Naive B cell (primary cell): ENCODE results near the gene SERINC1. TPM values are rescaled to one million over a fixed set of nuclear protein-coding genes. Genes with fewer than 3 reads are reported as not detected.
"Not testable (repeated sequence)": the region's sequence is repeated elsewhere in the genome, so short reads cannot be mapped to it uniquely, and the experiment has no call there.

Experiments
- ATAC-seq, 2 donors: fragments of 150-1000 bp; cut with Tn5 transposase; 2 replicates each; pipeline ENCODE4 v1.10.0; 2021; ENCODE audit warnings: low read depth in 2 of 2, mild to moderate bottlenecking in 2 of 2, moderate library complexity in 2 of 2
- DNase-seq: peaks from one replicate; pipeline ENCODE4 v3.0.0; 2022
- H3K27ac Mint-ChIP-seq, 6 donors: one replicate each; pipeline ENCODE4 v1.8.0; 2020 to 2022; ENCODE audit warnings: mild to moderate bottlenecking in 6 of 6, mixed read lengths in 6 of 6, moderate library complexity in 5 of 6, inconsistent platforms in 2 of 6
- H3K27me3 Mint-ChIP-seq, 3 donors: one replicate each; pipeline ENCODE4 v1.8.0; 2021 to 2022; ENCODE audit warnings: mixed read lengths in 3 of 3, mild to moderate bottlenecking in 1 of 3
- H3K36me3 Mint-ChIP-seq, 2 donors: one replicate each; pipeline ENCODE4 v1.8.0; 2020 to 2022; ENCODE audit warnings: mixed read lengths in 2 of 2, inconsistent platforms in 1 of 2, mild to moderate bottlenecking in 1 of 2
- H3K4me1 Mint-ChIP-seq, 3 donors: one replicate each; pipeline ENCODE4 v1.8.0; 2020 to 2022; ENCODE audit warnings: mixed read lengths in 3 of 3, inconsistent platforms in 1 of 3, mild to moderate bottlenecking in 1 of 3, moderate library complexity in 1 of 3
- H3K4me3 Mint-ChIP-seq, 8 donors: one replicate each; pipeline ENCODE4 v1.8.0; 2020 to 2022; ENCODE audit warnings: mild to moderate bottlenecking in 8 of 8, mixed read lengths in 8 of 8, moderate library complexity in 8 of 8, inconsistent platforms in 2 of 8
- H3K9me3 Mint-ChIP-seq, 7 donors: one replicate each; pipeline ENCODE4 v1.8.0; 2020 to 2022; ENCODE audit warnings: mixed read lengths in 7 of 7, mild to moderate bottlenecking in 5 of 7, inconsistent platforms in 2 of 7, moderate library complexity in 1 of 7
- polyA plus RNA-seq, 6 donors: library from polyadenylated mRNA; unstranded; fragments of 300-500 nt; fragmentation: Illumina TruSeq; gene quantifications; one replicate each; pipeline ENCODE4 v1.2.3, GENCODE V29; 2021; ENCODE audit warnings: low read depth in 6 of 6

SERINC1 gene
- polyA plus RNA-seq, 6 donors from 2014 or later: 78.5 to 121 (median 83.5) TPM

DNA sequence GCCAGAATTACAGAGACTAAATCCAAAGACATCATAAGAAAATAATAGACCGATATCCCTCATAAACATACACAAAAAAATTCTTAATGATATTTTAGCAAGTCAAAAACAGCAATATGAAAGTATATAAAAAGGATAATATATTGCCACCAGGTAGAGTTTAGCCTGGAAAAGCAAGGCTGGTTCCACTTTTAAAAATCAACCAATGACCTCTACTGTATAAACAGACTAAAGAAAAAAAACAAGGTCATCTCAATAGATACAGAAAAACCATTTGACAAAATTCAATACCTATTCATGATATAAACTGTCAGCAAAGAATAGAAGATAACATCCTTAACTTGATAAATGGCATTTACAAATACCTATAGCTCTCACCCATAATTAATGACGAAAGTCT is 9.7 kb downstream of the SERINC1 start:
- no peaks in the 10 kb centered on the region for H3K27me3 Mint-ChIP-seq
- peaks cover 7 to 19% of the 10 kb centered on the region in 2 donors for H3K36me3 Mint-ChIP-seq
- H3K4me1 Mint-ChIP-seq: peaks cover 71 to 75% (median 72%) of the 10 kb centered on the region in 3 donors
- no peak overlapping the region for H3K4me3 Mint-ChIP-seq
- no peaks in the 10 kb centered on the region for H3K9me3 Mint-ChIP-seq
- peak overlapping the region in 3 of 6 donors; percentile 25 to 82 (median 43) for H3K27ac Mint-ChIP-seq
- no peak for ATAC-seq
- no peak for DNase-seq

DNA sequence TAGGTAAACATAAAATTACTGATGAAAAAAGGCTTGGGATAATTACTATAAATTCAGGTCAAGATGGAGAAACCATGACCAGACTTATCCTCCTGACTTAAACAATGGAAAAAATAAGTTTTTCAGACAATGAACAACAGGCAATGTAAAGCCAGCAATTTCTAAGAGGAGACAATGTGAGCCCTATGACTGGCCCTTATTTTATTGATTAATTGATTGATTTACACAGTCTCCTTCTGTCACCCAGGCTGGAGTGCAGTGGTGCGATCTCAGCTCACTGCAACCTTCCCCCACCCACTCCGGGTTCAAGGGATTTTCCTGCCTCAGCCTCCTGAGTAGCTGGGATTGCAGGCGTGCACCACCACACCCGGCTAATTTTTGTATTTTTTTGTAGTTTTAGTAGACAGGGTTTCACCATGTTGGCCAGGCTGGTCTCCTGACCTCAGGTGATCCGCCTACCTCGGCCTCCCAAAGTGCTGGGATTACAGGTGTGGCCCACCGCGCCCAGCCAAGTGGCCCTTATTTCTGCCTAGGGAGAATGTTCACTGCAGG is 11.7 kb downstream of the SERINC1 start:
- not testable (repeated sequence) for H3K27me3 Mint-ChIP-seq, DNase-seq, ATAC-seq, H3K9me3 Mint-ChIP-seq
- Mint-ChIP-seq H3K4me1 (peaks cover 58 to 74% (median 64%) of the 10 kb centered on the region in 3 donors), H3K27ac (peak overlapping the region in 4 of 6 donors; percentile 26 to 79 (median 70)), H3K36me3 (peaks cover 12 to 21% of the 10 kb centered on the region in 2 donors), H3K4me3 (peak overlapping the region in 1 of 8 donors; percentile 19)

- peak overlapping the region in 3 of 8 donors; percentile 8 to 10 (median 8) for H3K4me3 Mint-ChIP-seq
- no peaks in the 10 kb centered on the region for H3K9me3 Mint-ChIP-seq
- ATAC-seq: peak in 1 of 2 donors; percentile 32
- peaks cover 53 to 71% (median 68%) of the 10 kb centered on the region in 3 donors for H3K4me1 Mint-ChIP-seq
- H3K27me3 Mint-ChIP-seq: no peaks in the 10 kb centered on the region
- no peak for DNase-seq
- peak overlapping the region in 3 of 6 donors; percentile 49 to 79 (median 78) for H3K27ac Mint-ChIP-seq
- peaks cover 19 to 28% of the 10 kb centered on the region in 2 donors for H3K36me3 Mint-ChIP-seq
These were observed 12.4 kb downstream of the SERINC1 start for GRCh38 chr6:122459240-122459639.

GRCh38 chr6:122458087-122458486 is 13.5 kb downstream of the SERINC1 start:
- Mint-ChIP-seq H3K4me1 (peaks cover 45 to 68% (median 64%) of the 10 kb centered on the region in 3 donors), H3K4me3 (no peak overlapping the region), H3K36me3 (peaks cover 29% of the 10 kb centered on the region in 2 donors), H3K27me3 (no peaks in the 10 kb centered on the region), H3K9me3 (no peaks in the 10 kb centered on the region), H3K27ac (peak overlapping the region in 3 of 6 donors; percentile 16 to 77 (median 40))
- no peak for ATAC-seq
- DNase-seq: no peak

- Mint-ChIP-seq H3K4me1 (peaks cover 19 to 41% (median 37%) of the 10 kb centered on the region in 3 donors), H3K36me3 (peaks cover 38% of the 10 kb centered on the region in 2 donors), H3K27ac (peak overlapping the region in 1 of 6 donors; percentile 33)
- not testable (repeated sequence) for H3K27me3 Mint-ChIP-seq, DNase-seq, H3K9me3 Mint-ChIP-seq, H3K4me3 Mint-ChIP-seq, ATAC-seq
These were observed 16.5 kb downstream of the SERINC1 start for GRCh38 chr6:122455116-122455515.

DNA sequence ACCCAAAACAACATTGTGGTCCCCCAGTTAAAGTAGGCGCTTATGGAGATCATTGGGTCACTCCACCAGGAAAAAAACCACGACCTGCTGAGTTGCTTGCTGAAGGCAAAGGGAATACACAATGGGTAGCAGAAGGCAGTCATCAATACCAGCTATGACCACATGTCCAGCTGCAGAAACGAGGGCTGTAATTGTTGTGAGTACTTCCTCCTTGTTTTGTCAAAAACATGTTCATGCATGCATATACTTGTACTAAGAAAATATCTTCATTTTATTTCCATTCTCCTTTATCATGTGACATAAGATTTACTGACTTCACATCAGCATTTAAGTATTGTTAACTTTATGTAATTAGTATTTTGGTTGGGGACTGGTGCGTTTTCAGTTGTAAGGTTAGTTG is 16.9 kb downstream of the SERINC1 start:
- Mint-ChIP-seq H3K4me1 (peaks cover 15 to 40% (median 34%) of the 10 kb centered on the region in 3 donors), H3K36me3 (peaks cover 38% of the 10 kb centered on the region in 2 donors), H3K27ac (peak overlapping the region in 1 of 6 donors; percentile 33), H3K4me3 (no peak overlapping the region), H3K9me3 (no peaks in the 10 kb centered on the region), H3K27me3 (no peaks in the 10 kb centered on the region)
- DNase-seq: no peak
- ATAC-seq: no peak

GRCh38 chr6:122452509-122452908 is 19.1 kb downstream of the SERINC1 start:
- H3K27ac Mint-ChIP-seq: no peak overlapping the region
- no peaks in the 10 kb centered on the region for H3K9me3 Mint-ChIP-seq
- H3K4me3 Mint-ChIP-seq: no peak overlapping the region
- H3K27me3 Mint-ChIP-seq: no peaks in the 10 kb centered on the region
- peaks cover 37 to 46% of the 10 kb centered on the region in 2 donors for H3K36me3 Mint-ChIP-seq
- ATAC-seq (no peak), DNase-seq (no peak)
- peaks cover 3 to 20% (median 13%) of the 10 kb centered on the region in 3 donors for H3K4me1 Mint-ChIP-seq

GRCh38 chr6:122449069-122449468 is 22.5 kb downstream of the SERINC1 start:
- ATAC-seq (no peak), DNase-seq (no peak)
- H3K36me3 Mint-ChIP-seq: peaks cover 17 to 32% of the 10 kb centered on the region in 2 donors
- H3K27ac Mint-ChIP-seq: no peak overlapping the region
- no peaks in the 10 kb centered on the region for H3K27me3 Mint-ChIP-seq
- peaks cover 0 to 4% (median 0%) of the 10 kb centered on the region in 3 donors for H3K4me1 Mint-ChIP-seq
- no peak overlapping the region for H3K4me3 Mint-ChIP-seq
- H3K9me3 Mint-ChIP-seq: no peaks in the 10 kb centered on the region

DNA sequence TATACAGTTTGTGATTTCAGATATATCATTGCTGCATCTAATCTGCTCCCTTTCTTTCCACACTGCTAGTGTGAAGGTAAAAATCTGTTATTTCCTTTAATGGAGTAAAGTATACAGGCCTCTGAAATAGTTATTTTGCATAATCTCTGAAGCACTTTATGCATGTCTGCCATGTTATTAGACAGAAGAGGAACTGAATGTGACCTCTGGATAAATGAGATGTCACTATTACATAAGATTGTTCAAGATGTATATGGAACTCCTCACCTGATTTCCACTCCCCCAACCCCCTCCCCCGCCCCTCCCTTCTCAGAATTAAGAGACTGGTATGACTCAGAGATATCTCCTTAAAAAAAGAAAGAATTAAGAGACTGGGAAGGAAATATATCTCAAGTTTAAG is 26.3 kb downstream of the SERINC1 start:
- DNase-seq (no peak), ATAC-seq (peak; percentile 54 to 65)
- Mint-ChIP-seq H3K4me3 (no peak overlapping the region), H3K27me3 (no peaks in the 10 kb centered on the region), H3K4me1 (peaks cover 0 to 3% (median 0%) of the 10 kb centered on the region in 3 donors), H3K36me3 (peaks cover 13 to 26% of the 10 kb centered on the region in 2 donors), H3K27ac (peak overlapping the region in 1 of 6 donors; percentile 7), H3K9me3 (peaks cover 0 to 6% (median 3%) of the 10 kb centered on the region in 7 donors)

DNA sequence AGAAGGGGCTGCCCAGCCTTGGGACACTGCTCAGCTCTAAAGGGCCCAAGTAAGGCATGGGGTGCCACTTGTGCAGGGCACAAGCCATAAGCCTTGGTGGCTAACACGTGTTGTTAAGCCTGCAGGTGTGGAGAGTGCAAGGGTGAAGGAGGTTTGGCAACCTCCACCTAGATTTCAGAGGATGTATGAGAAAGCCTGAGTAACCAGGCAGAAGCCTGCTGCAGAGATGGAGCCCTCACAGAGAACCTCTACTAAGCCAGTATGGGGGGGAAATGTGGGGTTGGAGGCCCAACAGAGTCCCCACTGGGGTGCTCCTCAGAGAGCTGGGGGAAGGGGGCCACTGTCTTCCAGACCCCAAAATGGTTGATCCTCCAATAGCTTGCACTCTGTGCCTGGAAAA is 32.6 kb downstream of the SERINC1 start:
- no peak overlapping the region for H3K4me3 Mint-ChIP-seq

DNA sequence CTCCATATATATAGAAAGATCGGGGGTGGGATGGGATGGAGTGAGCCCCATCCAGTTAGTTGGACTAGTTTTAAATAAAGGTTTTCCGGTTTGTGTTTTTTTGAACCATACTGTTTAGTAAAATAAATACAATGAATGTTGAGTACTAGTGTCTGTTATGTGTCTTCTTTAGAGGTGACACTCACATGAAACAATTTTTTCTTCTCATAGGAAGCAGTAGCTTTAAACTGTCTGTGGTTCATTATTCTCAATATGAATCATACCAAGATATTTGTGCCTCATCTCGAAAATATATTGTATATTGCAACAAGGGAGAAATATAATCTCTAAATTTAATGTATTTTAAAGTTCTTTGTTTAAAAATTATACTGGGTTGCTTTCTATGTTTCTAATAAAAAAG is 38.8 kb downstream of the SERINC1 start:
- peak overlapping the region in 1 of 6 donors; percentile 12 for H3K27ac Mint-ChIP-seq
- DNase-seq: no peak
- no peaks in the 10 kb centered on the region for H3K4me1 Mint-ChIP-seq
- ATAC-seq: no peak
- peaks cover 0 to 5% (median 0%) of the 10 kb centered on the region in 7 donors for H3K9me3 Mint-ChIP-seq
- peaks cover 27 to 29% of the 10 kb centered on the region in 2 donors for H3K36me3 Mint-ChIP-seq
- H3K27me3 Mint-ChIP-seq: no peaks in the 10 kb centered on the region
- no peak overlapping the region for H3K4me3 Mint-ChIP-seq

More for the DNA sequence above, 32.6 kb downstream of the SERINC1 start:
- Mint-ChIP-seq H3K4me1 (peaks cover 0 to 7% (median 0%) of the 10 kb centered on the region in 3 donors), H3K27ac (peak overlapping the region in 1 of 6 donors; percentile 10), H3K36me3 (peaks cover 52 to 53% of the 10 kb centered on the region in 2 donors), H3K9me3 (peaks cover 10 to 31% (median 23%) of the 10 kb centered on the region in 7 donors), H3K27me3 (no peaks in the 10 kb centered on the region)
- DNase-seq (no peak), ATAC-seq (no peak)

GRCh38 chr6:122431780-122432179 is 39.8 kb downstream of the SERINC1 start:
- Mint-ChIP-seq H3K4me3 (no peak overlapping the region), H3K4me1 (no peaks in the 10 kb centered on the region), H3K27ac (no peak overlapping the region), H3K36me3 (peaks cover 18 to 24% of the 10 kb centered on the region in 2 donors), H3K27me3 (no peaks in the 10 kb centered on the region), H3K9me3 (no peaks in the 10 kb centered on the region)
- ATAC-seq (no peak), DNase-seq (no peak)

DNA sequence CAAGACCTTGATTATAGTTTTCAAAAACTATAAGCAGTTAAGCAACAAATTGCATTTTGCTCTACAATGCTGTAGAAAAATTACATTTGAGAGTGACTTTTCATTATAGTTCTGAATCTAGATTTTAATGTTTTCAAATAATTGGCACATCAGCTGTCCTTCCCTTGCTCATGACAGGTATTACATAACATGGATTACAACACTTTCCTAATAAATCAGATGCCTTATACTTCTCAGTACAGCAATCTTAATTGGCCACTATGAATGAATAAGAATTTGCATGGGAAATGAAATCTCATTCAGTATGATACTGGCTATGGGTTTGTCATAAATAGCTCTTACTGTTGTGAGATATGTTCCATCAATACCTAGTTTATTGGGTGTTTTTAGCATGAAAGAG is 42.3 kb downstream of the SERINC1 start:
- Mint-ChIP-seq H3K27ac (no peak overlapping the region), H3K9me3 (no peaks in the 10 kb centered on the region), H3K27me3 (no peaks in the 10 kb centered on the region), H3K36me3 (peaks cover 22 to 35% of the 10 kb centered on the region in 2 donors), H3K4me1 (no peaks in the 10 kb centered on the region), H3K4me3 (no peak overlapping the region)
- DNase-seq (no peak), ATAC-seq (no peak)

DNA sequence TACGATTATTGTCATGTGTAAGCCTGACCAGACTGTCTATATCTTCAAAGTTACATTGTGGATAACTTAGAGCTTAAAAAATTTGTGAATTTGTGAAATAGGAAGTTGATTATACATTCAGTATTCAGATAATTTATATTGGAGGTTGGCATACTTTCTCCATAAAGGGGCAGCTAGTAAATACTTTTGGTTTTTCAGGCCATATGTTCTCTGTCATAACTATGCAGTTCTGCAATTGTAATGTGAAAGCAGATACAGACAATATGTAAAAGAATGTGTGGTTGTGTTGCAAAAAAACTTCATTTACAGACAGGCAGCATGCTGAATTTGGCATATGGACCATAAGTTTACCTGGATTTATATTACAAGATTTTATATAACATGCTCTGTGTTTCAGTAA is 42.8 kb downstream of the SERINC1 start:
- Mint-ChIP-seq H3K36me3 (peaks cover 26 to 37% of the 10 kb centered on the region in 2 donors), H3K9me3 (no peaks in the 10 kb centered on the region), H3K4me1 (no peaks in the 10 kb centered on the region), H3K27me3 (no peaks in the 10 kb centered on the region), H3K4me3 (no peak overlapping the region), H3K27ac (no peak overlapping the region)
- no peak for DNase-seq
- no peak for ATAC-seq
